Activated naive CD4-positive, alpha-beta T cell treated with anti-CD3 and anti-CD28 coated beads, Interleukin-2, amount 50 U/mL, for 16 hours (primary cell): ENCODE data around the gene KRT74.

Source experiments
- DNase-seq: peaks from one replicate; pipeline ENCODE4 v3.0.0-alpha.2; 2020

Gene KRT74

GRCh38 chr12:52518574-52519386 is 54.9 kb downstream of the KRT74 start:
- no peak for DNase-seq

GRCh38 chr12:52517888-52518287 is 55.8 kb downstream of the KRT74 start:
- no peak for DNase-seq

- no peak for DNase-seq
Observed at GRCh38 chr12:52517005-52517835, 56.4 kb downstream of the KRT74 start.

GRCh38 chr12:52515927-52516831 is 57.5 kb downstream of the KRT74 start:
- no peak for DNase-seq
